ENCODE measurements around the gene CHMP2A. TPM values are rescaled to one million over a fixed set of nuclear protein-coding genes. Genes with fewer than 3 reads are reported as not detected.

CHMP2A gene
- total and polyA plus RNA-seq, 4 donors, result 58.0 to 107 (median 83.3) TPM

- no peaks in the 10 kb centered on the region for H3K27me3 ChIP-seq (ENCODE audit: control insufficient read depth in 4 of 4, insufficient read depth in 4 of 4, low read length in 3 of 4)
- peak overlapping the region; percentile 87 to 100 for H3K27ac ChIP-seq (ENCODE audit: low read depth in 1 of 2, low read length in 2 of 2)
- TF ChIP-seq REST (IDR thresholded peaks at IDR 0.05), result no peak
- TF ChIP-seq CTCF (IDR thresholded peaks at IDR 0.05; ENCODE audit: low read depth, low read length, missing input control), result no peak
- TF ChIP-seq ATF3 (IDR thresholded peaks at IDR 0.05), result no peak
- no peak for TF ChIP-seq FOXA2 (IDR thresholded peaks at IDR 0.05)
- no peak for TF ChIP-seq SP1 (IDR thresholded peaks at IDR 0.05)
- TF ChIP-seq NR2F2 (IDR thresholded peaks at IDR 0.05), result no peak
- no peak for TF ChIP-seq MAX (IDR thresholded peaks at IDR 0.05)
- TF ChIP-seq FOXA1 (IDR thresholded peaks at IDR 0.05), result no peak
- TF ChIP-seq RXRA (IDR thresholded peaks at IDR 0.05), result no peak
- no peak for TF ChIP-seq HNF4A (conservative IDR thresholded peaks at IDR 0.05)
- TF ChIP-seq EGR1 (IDR thresholded peaks at IDR 0.05; ENCODE audit: low read depth in 2 of 2), result no peak
- no peak for TF ChIP-seq TAF1 (conservative IDR thresholded peaks at IDR 0.05)
- TF ChIP-seq HNF4G (IDR thresholded peaks at IDR 0.05), result no peak
- TF ChIP-seq JUND (IDR thresholded peaks at IDR 0.05), result no peak
- TF ChIP-seq YY1 (IDR thresholded peaks at IDR 0.05), result no peak
- TF ChIP-seq ZBTB33 (IDR thresholded peaks at IDR 0.05), result no peak
- H3K9me3 ChIP-seq (ENCODE audit: control insufficient read depth in 4 of 4, low read length in 3 of 4), result no peaks in the 10 kb centered on the region
- no peak for DNase-seq (ENCODE audit: low spot score)
- H3K36me3 ChIP-seq (ENCODE audit: control insufficient read depth in 4 of 4, insufficient read depth in 3 of 4, low read depth in 1 of 4, low read length in 3 of 4), result peaks cover 3 to 10% (median 5%) of the 10 kb centered on the region in 4 donors
- H3K4me1 ChIP-seq (ENCODE audit: control insufficient read depth in 4 of 4, insufficient read depth in 4 of 4, low read length in 3 of 4), result peaks cover 24 to 60% (median 52%) of the 10 kb centered on the region in 4 donors
- H3K4me3 ChIP-seq (ENCODE audit: low read depth in 1 of 3, low read length in 3 of 3), result peak overlapping the region; percentile 70 to 88 (median 78)
- peak overlapping the region; percentile 85 to 94 for H3K9ac ChIP-seq (ENCODE audit: low read depth in 1 of 2, low read length in 2 of 2)
- 37% methylated on average over 12 of the region's 12 CpGs for WGBS
These were observed 2.5 kb upstream of the CHMP2A start for GRCh38 chr19:58557221-58558065.
